ENCODE measurements around the gene APOBEC3F. TPM values are rescaled to one million over a fixed set of nuclear protein-coding genes. Genes with fewer than 3 reads are reported as not detected.

The APOBEC3F gene
- total and polyA plus RNA-seq, 10 of the 15 experiments (the other 5 are each of a cell fraction or from before 2014, with no cell fraction given) = 7.4 to 29.1 (median 12.8) TPM

- intact Hi-C loops (cut with micrococcal nuclease; ENCODE audit: unreplicated experiment) (no loop called here), in situ Hi-C loops (cut with MboI) (no loop called here)
- H2AFZ ChIP-seq (ENCODE audit: control insufficient read depth, low read depth, low read length) = no peak overlapping the region
- POLR2A ChIA-PET = interaction anchor here (1.0 kb wide), 1 partner anchor 12 kb away, joined by 4 read pairs; no protein-coding TSS in a partner anchor
- SMC1A ChIA-PET (ENCODE audit: uncharacterized antibody, unreplicated experiment) = interaction anchor here (0.6 kb wide), 1 partner anchor 42 kb away, joined by 3 read pairs; no protein-coding TSS in a partner anchor
- H3K4me3 ChIP-seq = no peak overlapping the region
- no peak for FAIRE-seq
- H3K4me2 ChIP-seq (ENCODE audit: control insufficient read depth, insufficient read depth) = no peak overlapping the region
- H4K20me1 ChIP-seq (ENCODE audit: control insufficient read depth, insufficient read depth) = no peaks in the 10 kb centered on the region
- no peak for ATAC-seq
- no peak for DNase-seq (ENCODE audit: low read depth, low spot score)
- no peaks in the 10 kb centered on the region for H3K27me3 ChIP-seq (replicated peaks in 1 of 2; ENCODE audit: control insufficient read depth in 2 of 2, insufficient read depth in 2 of 2, low read length in 1 of 2)
- no TSS peak for BruUV-seq (replicated peaks)
- RAD21 ChIA-PET (ENCODE audit: unreplicated experiment) = no interaction called here
- peaks cover 2 to 7% of the 10 kb centered on the region in 2 experiments; a peak in 2 of 4 replicates for H3K36me3 ChIP-seq (ENCODE audit: control insufficient read depth in 2 of 2, insufficient read depth in 2 of 2, low read length in 1 of 2)
- 96% methylated on average over 12 of the region's 12 CpGs for WGBS (ENCODE audit: insufficient coverage, insufficient replicate concordance, low lambda C conversion rate, missing lambda C conversion rate)
- TF ChIP-seq SUZ12 (IDR thresholded peaks at IDR 0.05; ENCODE audit: unreplicated experiment) (no peak), SPI1 (IDR thresholded peaks at IDR 0.05; ENCODE audit: borderline replicate concordance, insufficient read depth, low read depth, low read length) (no peak), ZNF207 (IDR thresholded peaks at IDR 0.05; ENCODE audit: borderline replicate concordance) (no peak), IKZF2 (IDR thresholded peaks at IDR 0.05) (no peak), SMARCA5 (IDR thresholded peaks at IDR 0.05) (no peak), TCF7 (IDR thresholded peaks at IDR 0.05; ENCODE audit: borderline replicate concordance) (no peak), SUPT20H (IDR thresholded peaks at IDR 0.05; ENCODE audit: borderline replicate concordance, control insufficient read depth, low read depth, low read length) (no peak), GABPA (IDR thresholded peaks at IDR 0.05; ENCODE audit: low read depth) (no peak), FOXK2 (IDR thresholded peaks at IDR 0.05) (no peak), HSF1 (IDR thresholded peaks at IDR 0.05; ENCODE audit: low read depth, low read length) (no peak), IRF5 (IDR thresholded peaks at IDR 0.05; ENCODE audit: borderline replicate concordance) (no peak), PBX3 (IDR thresholded peaks at IDR 0.05; ENCODE audit: insufficient replicate concordance, low read depth, low read length) (no peak), CBX3 (IDR thresholded peaks at IDR 0.05; ENCODE audit: borderline replicate concordance, low read depth) (no peak), ZBTB40 (IDR thresholded peaks at IDR 0.05; ENCODE audit: borderline replicate concordance) (no peak)
- no peak overlapping the region for H3K9ac ChIP-seq (ENCODE audit: control insufficient read depth, insufficient read depth, low read length)
- H3K4me1 ChIP-seq (ENCODE audit: control insufficient read depth, insufficient read depth, low read length) = peaks cover 7% of the 10 kb centered on the region
- H3K9me3 ChIP-seq (replicated peaks; ENCODE audit: control insufficient read depth, insufficient read depth, low read length) = no peaks in the 10 kb centered on the region
- peaks cover 18% of the 10 kb centered on the region for H3K79me2 ChIP-seq (ENCODE audit: control insufficient read depth, insufficient read depth, low read length)
- H3K27ac ChIP-seq (ENCODE audit: control insufficient read depth, insufficient read depth) = no peak overlapping the region
- CTCF ChIA-PET = no interaction called here
Observed at GRCh38 chr22:39026509-39027150, 14.0 kb upstream of the APOBEC3F start.
